H9 (cell line): ENCODE results near the gene CASQ1. TPM values are rescaled to one million over a fixed set of nuclear protein-coding genes. Genes with fewer than 3 reads are reported as not detected.

Experiments used
- DNase-seq: peaks from one replicate; pipeline ENCODE4 v3.0.0-alpha.2; 2017
- H2AFZ ChIP-seq: one replicate; pipeline ENCODE4 v1.6.1; 2013; ENCODE audit warnings: mild to moderate bottlenecking, low read length, control low read depth, moderate library complexity
- H2AK5ac ChIP-seq: 2 replicates; pipeline ENCODE4 v1.6.1; 2013; ENCODE audit warnings: low read length, control low read depth, mixed read lengths; ENCODE audit not compliant: insufficient read length
- H2BK120ac ChIP-seq: one replicate; pipeline ENCODE4 v1.6.1; 2013; ENCODE audit warnings: low read depth, mild to moderate bottlenecking, low read length, control low read depth, inconsistent platforms; ENCODE audit not compliant: poor library complexity, severe bottlenecking
- H2BK12ac ChIP-seq: 2 replicates; pipeline ENCODE4 v1.6.1; 2013; ENCODE audit warnings: low read length, control low read depth, mixed read lengths, low read depth; ENCODE audit not compliant: insufficient read length
- H2BK15ac ChIP-seq: 2 replicates; pipeline ENCODE4 v1.6.1; 2013; ENCODE audit warnings: low read depth, low read length, control low read depth
- H2BK20ac ChIP-seq: one replicate; pipeline ENCODE4 v1.6.1; 2013; ENCODE audit warnings: low read depth, mild to moderate bottlenecking, low read length, control low read depth, inconsistent platforms; ENCODE audit not compliant: poor library complexity, severe bottlenecking
- H2BK5ac ChIP-seq: 2 replicates; pipeline ENCODE4 v1.6.1; 2013; ENCODE audit warnings: low read length, control low read depth, mixed read lengths; ENCODE audit not compliant: insufficient read length
- H3K14ac ChIP-seq: 2 replicates; pipeline ENCODE4 v1.6.1; 2013; ENCODE audit warnings: low read length, control low read depth; ENCODE audit not compliant: insufficient read depth
- H3K18ac ChIP-seq: 2 replicates; pipeline ENCODE4 v1.6.1; 2013; ENCODE audit warnings: low read depth, mild to moderate bottlenecking, mixed read lengths, low read length, control low read depth; ENCODE audit not compliant: insufficient read length
- H3K23ac ChIP-seq: 2 replicates; pipeline ENCODE4 v1.6.1; 2013; ENCODE audit warnings: low read length, control low read depth, mixed read lengths, low read depth; ENCODE audit not compliant: insufficient read length
- H3K23me2 ChIP-seq: 2 replicates; pipeline ENCODE4 v1.6.1; 2013; ENCODE audit warnings: low read depth, mild to moderate bottlenecking, mixed read lengths, low read length, control low read depth; ENCODE audit not compliant: insufficient read length, poor library complexity, severe bottlenecking
- H3K27ac ChIP-seq: 2 replicates; pipeline ENCODE4 v1.5.1; 2013; ENCODE audit warnings: low read length, control low read depth, mixed read lengths, low read depth; ENCODE audit not compliant: insufficient read length
- H3K27me3 ChIP-seq: 2 replicates; pipeline ENCODE4 v1.6.1; 2013; ENCODE audit warnings: low read length, control low read depth, inconsistent platforms; ENCODE audit not compliant: insufficient read depth
- H3K4ac ChIP-seq: 2 replicates; pipeline ENCODE4 v1.6.1; 2013; ENCODE audit warnings: low read depth, mild to moderate bottlenecking, control low read depth, inconsistent platforms, low read length, moderate library complexity
- H3K4me1 ChIP-seq: 2 replicates; pipeline ENCODE4 v1.6.1; 2013; ENCODE audit warnings: low read length, control low read depth, inconsistent platforms; ENCODE audit not compliant: insufficient read depth
- H3K4me2 ChIP-seq: 2 replicates; pipeline ENCODE4 v1.6.1; 2013; ENCODE audit warnings: low read length, control low read depth, mixed read lengths; ENCODE audit not compliant: insufficient read length, insufficient read depth
- H3K56ac ChIP-seq: 2 replicates; pipeline ENCODE4 v1.6.1; 2013; ENCODE audit warnings: low read depth, mild to moderate bottlenecking, mixed read lengths, low read length, control low read depth; ENCODE audit not compliant: insufficient read length
- H3K79me1 ChIP-seq: 2 replicates; pipeline ENCODE4 v1.6.1; 2013; ENCODE audit warnings: low read depth, mild to moderate bottlenecking, moderate library complexity, low read length, control low read depth, inconsistent platforms; ENCODE audit not compliant: insufficient read depth, poor library complexity, severe bottlenecking
- H3K79me2 ChIP-seq: 2 replicates; pipeline ENCODE4 v1.6.1; 2013; ENCODE audit warnings: low read length, control low read depth, inconsistent platforms; ENCODE audit not compliant: insufficient read depth
- H3K9ac ChIP-seq: 2 replicates; pipeline ENCODE4 v1.6.1; 2013; ENCODE audit warnings: low read length, control low read depth, mixed read lengths; ENCODE audit not compliant: insufficient read length; ENCODE audit errors: extremely low read depth
- H3K9me3 ChIP-seq: one replicate; pipeline ENCODE4 v1.6.1; 2013; ENCODE audit warnings: low read depth, low read length, inconsistent platforms; ENCODE audit not compliant: control insufficient read depth
- H3T11ph ChIP-seq: one replicate; pipeline ENCODE4 v1.6.1; 2013; ENCODE audit warnings: mild to moderate bottlenecking, low read length, control low read depth, inconsistent platforms
- H4K20me1 ChIP-seq: one replicate; pipeline ENCODE4 v1.6.1; 2013; ENCODE audit not compliant: control insufficient read depth, insufficient read length, insufficient read depth
- H4K5ac ChIP-seq: 2 replicates; pipeline ENCODE4 v1.6.1; 2013; ENCODE audit warnings: low read depth, mild to moderate bottlenecking, mixed read lengths, low read length, control low read depth; ENCODE audit not compliant: insufficient read length
- H4K8ac ChIP-seq: replicated peaks from 2 replicates; pipeline ENCODE4 v1.6.1; 2013; ENCODE audit warnings: low read length, control low read depth, mixed read lengths, low read depth; ENCODE audit not compliant: insufficient read length
- H4K91ac ChIP-seq: 2 replicates; pipeline ENCODE4 v1.6.1; 2013; ENCODE audit warnings: low read depth, mild to moderate bottlenecking, moderate library complexity, mixed read lengths, low read length, control low read depth; ENCODE audit not compliant: insufficient read length
- H3K27ac Mint-ChIP-seq, 3 experiments: 2 replicates in 2 of 3; 3 replicates in 1 of 3; pipeline ENCODE4 v1.8.0; 2020 to 2021; ENCODE audit warnings: mixed read lengths in 3 of 3, mild to moderate bottlenecking in 1 of 3, moderate library complexity in 1 of 3
- H3K27me3 Mint-ChIP-seq: 2 replicates; pipeline ENCODE4 v1.8.0; 2021; ENCODE audit warnings: low read depth, mild to moderate bottlenecking, moderate library complexity, mixed read lengths
- H3K36me3 Mint-ChIP-seq, 3 experiments: 2 replicates in 2 of 3; 3 replicates in 1 of 3; pipeline ENCODE4 v1.8.0; 2020 to 2021; ENCODE audit warnings: low read depth in 3 of 3, mixed read lengths in 3 of 3; ENCODE audit not compliant: insufficient read depth in 1 of 3
- H3K4me1 Mint-ChIP-seq, 2 experiments: 2 replicates each; pipeline ENCODE4 v1.8.0; 2020; ENCODE audit warnings: mixed read lengths in 2 of 2
- H3K4me3 Mint-ChIP-seq, 2 experiments: 2 replicates in 1 of 2; 3 replicates in 1 of 2; pipeline ENCODE4 v1.8.0; 2020 to 2021; ENCODE audit warnings: mild to moderate bottlenecking in 2 of 2, mixed read lengths in 2 of 2, moderate library complexity in 1 of 2
- H3K9me3 Mint-ChIP-seq, 2 experiments: 2 replicates in 1 of 2; 3 replicates in 1 of 2; pipeline ENCODE4 v1.8.0; 2020; ENCODE audit warnings: mild to moderate bottlenecking in 2 of 2, mixed read lengths in 2 of 2, moderate library complexity in 1 of 2
- WGBS: extraction: QIAGEN DNeasy Blood & Tissue Kit; methylation state at CpG from one replicate; pipeline ENCODE4 v1.1.7; 2013; ENCODE audit warnings: missing lambda C conversion rate, low lambda C conversion rate, mixed read lengths; ENCODE audit not compliant: insufficient read length; ENCODE audit errors: extremely low coverage; 5-methylcytosine and 5-hydroxymethylcytosine counted together
- total RNA-seq: library from RNA; stranded (reverse); gene quantifications from 2 replicates; pipeline ENCODE4 v1.2.1, GENCODE V29; 2021
- TF ChIP-seq, protein P1 (sequence below): fragments of 200-600 bp; sonication (generic); conservative IDR thresholded peaks from 3 replicates; pipeline ENCODE4 v1.8.0; 2021; ENCODE audit warnings: antibody characterized with exemption, mild to moderate bottlenecking

CASQ1 gene
- total RNA-seq, 1 experiment from 2014 or later = 0.55 TPM

DNA sequence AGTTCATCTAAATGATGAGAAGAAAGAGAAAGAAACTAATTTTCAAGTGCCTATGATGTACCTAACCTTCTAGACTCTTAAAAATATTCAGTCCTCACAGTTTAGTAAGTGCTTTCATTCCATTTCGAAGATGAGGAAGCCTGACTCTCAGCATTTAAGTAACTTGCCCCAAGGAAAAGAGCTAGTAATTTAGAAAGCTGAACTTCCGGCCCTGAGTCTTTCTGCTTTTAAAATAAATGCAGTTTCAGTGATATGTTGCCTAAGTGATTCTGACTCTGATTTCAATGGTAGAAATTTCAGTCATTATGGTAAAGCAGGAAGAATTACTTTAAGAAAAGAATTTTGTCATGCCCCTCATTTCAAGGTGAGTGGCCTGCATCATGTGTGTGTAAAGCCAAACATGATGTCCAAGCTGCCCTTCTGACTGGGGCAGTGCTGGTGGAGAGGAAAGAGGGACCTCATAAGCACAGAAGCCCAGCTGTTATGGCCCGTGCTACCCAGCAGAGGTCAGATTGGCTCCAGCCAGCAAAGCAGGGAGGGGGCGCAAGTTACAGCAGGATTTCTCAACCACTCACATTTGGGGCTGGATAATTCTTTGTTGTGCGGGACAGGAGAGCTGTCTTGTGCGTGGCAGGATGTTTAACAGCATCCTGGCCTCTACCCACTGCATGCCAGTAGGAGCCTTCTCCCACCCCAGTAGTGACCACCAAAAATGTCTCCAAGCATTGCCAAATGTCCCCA, 28.2 kb upstream of the CASQ1 start:
- H3K4me1 Mint-ChIP-seq = peaks cover 8 to 19% of the 10 kb centered on the region in 2 experiments
- H3K9me3 ChIP-seq = no peaks in the 10 kb centered on the region
- no peaks in the 10 kb centered on the region for H3K79me1 ChIP-seq
- no peaks in the 10 kb centered on the region for H3K36me3 Mint-ChIP-seq
- H3K4me3 Mint-ChIP-seq = no peak overlapping the region; a peak in 1 of 5 replicates
- H3K23me2 ChIP-seq = no peaks in the 10 kb centered on the region
- no peak overlapping the region for H2BK120ac ChIP-seq
- H3K27me3 Mint-ChIP-seq = peaks cover 23% of the 10 kb centered on the region
- no peak overlapping the region for H2AFZ ChIP-seq
- H3T11ph ChIP-seq = no peak overlapping the region
- H4K5ac ChIP-seq = no peak overlapping the region
- H3K4me2 ChIP-seq = no peak overlapping the region
- H3K14ac ChIP-seq = no peak overlapping the region
- no peak overlapping the region for H4K8ac ChIP-seq
- peak; percentile 85 for DNase-seq
- H3K18ac ChIP-seq = no peak overlapping the region
- H3K79me2 ChIP-seq = no peaks in the 10 kb centered on the region
- H3K27me3 ChIP-seq = no peaks in the 10 kb centered on the region
- H3K23ac ChIP-seq = no peak overlapping the region
- TF ChIP-seq, protein P1, sequence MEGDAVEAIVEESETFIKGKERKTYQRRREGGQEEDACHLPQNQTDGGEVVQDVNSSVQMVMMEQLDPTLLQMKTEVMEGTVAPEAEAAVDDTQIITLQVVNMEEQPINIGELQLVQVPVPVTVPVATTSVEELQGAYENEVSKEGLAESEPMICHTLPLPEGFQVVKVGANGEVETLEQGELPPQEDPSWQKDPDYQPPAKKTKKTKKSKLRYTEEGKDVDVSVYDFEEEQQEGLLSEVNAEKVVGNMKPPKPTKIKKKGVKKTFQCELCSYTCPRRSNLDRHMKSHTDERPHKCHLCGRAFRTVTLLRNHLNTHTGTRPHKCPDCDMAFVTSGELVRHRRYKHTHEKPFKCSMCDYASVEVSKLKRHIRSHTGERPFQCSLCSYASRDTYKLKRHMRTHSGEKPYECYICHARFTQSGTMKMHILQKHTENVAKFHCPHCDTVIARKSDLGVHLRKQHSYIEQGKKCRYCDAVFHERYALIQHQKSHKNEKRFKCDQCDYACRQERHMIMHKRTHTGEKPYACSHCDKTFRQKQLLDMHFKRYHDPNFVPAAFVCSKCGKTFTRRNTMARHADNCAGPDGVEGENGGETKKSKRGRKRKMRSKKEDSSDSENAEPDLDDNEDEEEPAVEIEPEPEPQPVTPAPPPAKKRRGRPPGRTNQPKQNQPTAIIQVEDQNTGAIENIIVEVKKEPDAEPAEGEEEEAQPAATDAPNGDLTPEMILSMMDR = peak; percentile 87
- H2BK20ac ChIP-seq = no peak overlapping the region
- H2BK5ac ChIP-seq = no peak overlapping the region
- H3K4ac ChIP-seq = no peak overlapping the region
- no peak overlapping the region for H3K56ac ChIP-seq
- no peak overlapping the region for H2AK5ac ChIP-seq
- no peak overlapping the region for H4K91ac ChIP-seq
- no peaks in the 10 kb centered on the region for H3K9me3 Mint-ChIP-seq
- H3K4me1 ChIP-seq = peaks cover 2% of the 10 kb centered on the region; the same call in 1 of the 2 replicates
- no peaks in the 10 kb centered on the region for H4K20me1 ChIP-seq
- no peak overlapping the region for H2BK15ac ChIP-seq
- H3K9ac ChIP-seq = no peak overlapping the region
- no peak overlapping the region for H3K27ac ChIP-seq
- WGBS = no CpG with 5 or more reads among the region's 6 CpGs
- H2BK12ac ChIP-seq = no peak overlapping the region
- no peak overlapping the region for H3K27ac Mint-ChIP-seq
